Measurements from ENCODE around the gene ENDOV. TPM values are rescaled to one million over a fixed set of nuclear protein-coding genes. Genes with fewer than 3 reads are reported as not detected.

Gene ENDOV
- total RNA-seq, 1 donor, result 17.8 TPM

- DNase-seq (ENCODE audit: low read depth), result no peak
- TF ChIP-seq CTCF (IDR thresholded peaks at IDR 0.05; ENCODE audit: insufficient read depth, low read length), result no peak
- H3K4me3 ChIP-seq (ENCODE audit: low read depth, low read length), result no peak overlapping the region
Measured at GRCh38 chr17:80458016-80458415, 43.0 kb downstream of the ENDOV start.

- no peak for TF ChIP-seq CTCF (IDR thresholded peaks at IDR 0.05; ENCODE audit: insufficient read depth, low read length)
- DNase-seq (ENCODE audit: low read depth), result no peak
- no peak overlapping the region for H3K4me3 ChIP-seq (ENCODE audit: low read depth, low read length)
Measured at GRCh38 chr17:80459234-80459633, 44.3 kb downstream of the ENDOV start.

- peak; percentile 46 for DNase-seq (ENCODE audit: low read depth)
- H3K4me3 ChIP-seq (ENCODE audit: low read depth, low read length), result no peak overlapping the region
- no peak for TF ChIP-seq CTCF (IDR thresholded peaks at IDR 0.05; ENCODE audit: insufficient read depth, low read length)
Measured at GRCh38 chr17:80460429-80460834, 45.5 kb downstream of the ENDOV start.

GRCh38 chr17:80461528-80462160 lies 46.7 kb downstream of the ENDOV start:
- no peak for DNase-seq (ENCODE audit: low read depth)
- TF ChIP-seq CTCF (IDR thresholded peaks at IDR 0.05; ENCODE audit: insufficient read depth, low read length), result no peak
- no peak overlapping the region for H3K4me3 ChIP-seq (ENCODE audit: low read depth, low read length)

- no peak for DNase-seq (ENCODE audit: low read depth)
- no peak for TF ChIP-seq CTCF (IDR thresholded peaks at IDR 0.05; ENCODE audit: insufficient read depth, low read length)
- no peak overlapping the region for H3K4me3 ChIP-seq (ENCODE audit: low read depth, low read length)
Measured at GRCh38 chr17:80463784-80464400, 48.9 kb downstream of the ENDOV start.

- DNase-seq (ENCODE audit: low read depth), result no peak
- H3K4me3 ChIP-seq (ENCODE audit: low read depth, low read length), result no peak overlapping the region
- no peak for TF ChIP-seq CTCF (IDR thresholded peaks at IDR 0.05; ENCODE audit: insufficient read depth, low read length)
Measured at GRCh38 chr17:80464486-80464885, 49.5 kb downstream of the ENDOV start.
